Mesendoderm (in vitro differentiated cells): ENCODE data around the gene CTNS.

Experiments used
- DNase-seq: peaks from one replicate; pipeline ENCODE4 v3.0.0; 2013
- H2AK5ac ChIP-seq: 2 replicates; pipeline ENCODE4 v1.6.1; 2013; ENCODE audit warnings: low read length, inconsistent platforms
- H2BK120ac ChIP-seq: 2 replicates; pipeline ENCODE4 v1.6.1; 2013; ENCODE audit warnings: low read depth, mild to moderate bottlenecking, low read length, moderate library complexity, mixed read lengths
- H2BK15ac ChIP-seq: replicated peaks from 2 replicates; pipeline ENCODE4 v1.6.1; 2013; ENCODE audit warnings: low read depth, mild to moderate bottlenecking, moderate library complexity
- H2BK5ac ChIP-seq: 2 replicates; pipeline ENCODE4 v1.6.1; 2013; ENCODE audit warnings: low read length, inconsistent platforms
- H3K18ac ChIP-seq: 2 replicates; pipeline ENCODE4 v1.6.1; 2013; ENCODE audit warnings: mild to moderate bottlenecking, low read length, mixed read lengths
- H3K23ac ChIP-seq: one replicate; pipeline ENCODE4 v1.6.1; 2013; ENCODE audit warnings: low read length
- H3K27ac ChIP-seq: 2 replicates; pipeline ENCODE4 v1.5.1; 2013; ENCODE audit warnings: low read depth, mild to moderate bottlenecking, inconsistent platforms, low read length, moderate library complexity
- H3K27me3 ChIP-seq: 2 replicates; pipeline ENCODE4 v1.6.1; 2013; ENCODE audit warnings: low read length, control low read depth, mild to moderate bottlenecking, inconsistent platforms; ENCODE audit not compliant: insufficient read depth, poor library complexity
- H3K36me3 ChIP-seq: 2 replicates; pipeline ENCODE4 v1.6.1; 2013; ENCODE audit warnings: low read length, inconsistent platforms; ENCODE audit not compliant: control insufficient read depth, insufficient read depth
- H3K4ac ChIP-seq: one replicate; pipeline ENCODE4 v1.6.1; 2013; ENCODE audit warnings: low read depth, mild to moderate bottlenecking, low read length, moderate library complexity
- H3K4me1 ChIP-seq: 2 replicates; pipeline ENCODE4 v1.6.1; 2013; ENCODE audit warnings: low read depth, low read length, inconsistent platforms; ENCODE audit not compliant: control insufficient read depth
- H3K4me2 ChIP-seq: 2 replicates; pipeline ENCODE4 v1.6.1; 2013; ENCODE audit warnings: low read length
- H3K4me3 ChIP-seq: 2 replicates; pipeline ENCODE4 v1.5.1; 2013; ENCODE audit warnings: mild to moderate bottlenecking, low read length
- H3K56ac ChIP-seq: one replicate; pipeline ENCODE4 v1.6.1; 2013; ENCODE audit warnings: low read length
- H3K79me1 ChIP-seq: 2 replicates; pipeline ENCODE4 v1.6.1; 2013; ENCODE audit warnings: low read length, inconsistent platforms
- H3K79me2 ChIP-seq: 2 replicates; pipeline ENCODE4 v1.6.1; 2013; ENCODE audit warnings: mild to moderate bottlenecking, low read length; ENCODE audit not compliant: control insufficient read depth, insufficient read depth
- H3K9ac ChIP-seq: 2 replicates; pipeline ENCODE4 v1.6.1; 2013; ENCODE audit warnings: low read length, inconsistent platforms
- H4K5ac ChIP-seq: one replicate; pipeline ENCODE4 v1.6.1; 2013; ENCODE audit warnings: low read length
- H4K8ac ChIP-seq: one replicate; pipeline ENCODE4 v1.6.1; 2013; ENCODE audit warnings: low read depth, mild to moderate bottlenecking, control low read depth, low read length, moderate library complexity
- WGBS: extraction: QIAGEN DNeasy Blood & Tissue Kit; methylation state at CpG from one replicate; pipeline ENCODE4 v1.1.7; 2013; ENCODE audit warnings: low lambda C conversion rate, missing lambda C conversion rate; ENCODE audit not compliant: insufficient coverage; ENCODE audit errors: extremely low coverage; 5-methylcytosine and 5-hydroxymethylcytosine counted together

CTNS gene

GRCh38 chr17:3656755-3657587 is 20.4 kb downstream of the CTNS start:
- no peak overlapping the region for H3K4me2 ChIP-seq
- no peaks in the 10 kb centered on the region for H3K4me1 ChIP-seq
- no peak overlapping the region for H3K4ac ChIP-seq
- H2BK120ac ChIP-seq, result no peak overlapping the region
- no peak overlapping the region for H2AK5ac ChIP-seq
- no peak overlapping the region for H3K9ac ChIP-seq
- no peaks in the 10 kb centered on the region for H3K36me3 ChIP-seq
- H2BK5ac ChIP-seq, result no peak overlapping the region
- no peak overlapping the region for H2BK15ac ChIP-seq
- no peak overlapping the region for H4K5ac ChIP-seq
- H3K18ac ChIP-seq, result no peak overlapping the region
- WGBS, result no CpG with 5 or more reads among the region's 16 CpGs
- no peaks in the 10 kb centered on the region for H3K27me3 ChIP-seq
- H4K8ac ChIP-seq, result no peak overlapping the region
- H3K23ac ChIP-seq, result no peak overlapping the region
- DNase-seq, result no peak
- no peak overlapping the region for H3K56ac ChIP-seq
- H3K27ac ChIP-seq, result no peak overlapping the region
- H3K4me3 ChIP-seq, result no peak overlapping the region
- no peaks in the 10 kb centered on the region for H3K79me1 ChIP-seq
- H3K79me2 ChIP-seq, result no peaks in the 10 kb centered on the region

GRCh38 chr17:3657588-3657869 is 21.0 kb downstream of the CTNS start:
- no peak for DNase-seq
- H4K8ac ChIP-seq, result no peak overlapping the region
- no peak overlapping the region for H4K5ac ChIP-seq
- H3K4me3 ChIP-seq, result no peak overlapping the region
- H3K4me2 ChIP-seq, result no peak overlapping the region
- no peak overlapping the region for H2BK120ac ChIP-seq
- whole genome bisulfite sequencing, result no CpG with 5 or more reads among the region's 7 CpGs
- no peak overlapping the region for H3K18ac ChIP-seq
- H3K4me1 ChIP-seq, result no peaks in the 10 kb centered on the region
- H3K4ac ChIP-seq, result no peak overlapping the region
- no peak overlapping the region for H3K23ac ChIP-seq
- no peaks in the 10 kb centered on the region for H3K27me3 ChIP-seq
- H2BK5ac ChIP-seq, result no peak overlapping the region
- no peak overlapping the region for H2BK15ac ChIP-seq
- no peak overlapping the region for H3K56ac ChIP-seq
- no peak overlapping the region for H3K9ac ChIP-seq
- no peaks in the 10 kb centered on the region for H3K79me1 ChIP-seq
- no peak overlapping the region for H2AK5ac ChIP-seq
- H3K36me3 ChIP-seq, result no peaks in the 10 kb centered on the region
- no peaks in the 10 kb centered on the region for H3K79me2 ChIP-seq
- no peak overlapping the region for H3K27ac ChIP-seq

- Histone ChIP-seq H3K4me3 (no peak overlapping the region), H2BK120ac (no peak overlapping the region), H3K27ac (no peak overlapping the region), H3K4me2 (no peak overlapping the region), H2BK15ac (no peak overlapping the region), H3K18ac (no peak overlapping the region), H3K23ac (no peak overlapping the region), H3K27me3 (no peaks in the 10 kb centered on the region), H2BK5ac (no peak overlapping the region), H3K79me2 (no peaks in the 10 kb centered on the region), H4K5ac (no peak overlapping the region), H2AK5ac (no peak overlapping the region), H4K8ac (no peak overlapping the region), H3K56ac (no peak overlapping the region), H3K4me1 (no peaks in the 10 kb centered on the region), H3K9ac (no peak overlapping the region), H3K4ac (no peak overlapping the region), H3K79me1 (no peaks in the 10 kb centered on the region), H3K36me3 (no peaks in the 10 kb centered on the region)
- no peak for DNase-seq
- no CpG with 5 or more reads among the region's 42 CpGs for WGBS
Observed at GRCh38 chr17:3657874-3658783, 21.6 kb downstream of the CTNS start.

GRCh38 chr17:3658784-3659449 is 22.4 kb downstream of the CTNS start:
- DNase-seq, result no peak
- Histone ChIP-seq H3K18ac (no peak overlapping the region), H3K4ac (no peak overlapping the region), H3K27me3 (no peaks in the 10 kb centered on the region), H2AK5ac (no peak overlapping the region), H3K36me3 (no peaks in the 10 kb centered on the region), H3K27ac (no peak overlapping the region), H3K4me2 (no peak overlapping the region), H4K5ac (no peak overlapping the region), H3K9ac (no peak overlapping the region), H2BK15ac (no peak overlapping the region), H2BK120ac (no peak overlapping the region), H3K79me2 (no peaks in the 10 kb centered on the region), H3K4me3 (no peak overlapping the region), H3K79me1 (no peaks in the 10 kb centered on the region), H3K23ac (no peak overlapping the region), H3K56ac (no peak overlapping the region), H4K8ac (no peak overlapping the region), H3K4me1 (no peaks in the 10 kb centered on the region), H2BK5ac (no peak overlapping the region)
- no CpG with 5 or more reads among the region's 22 CpGs for WGBS

GRCh38 chr17:3659541-3660111 is 23.1 kb downstream of the CTNS start:
- no peak overlapping the region for H4K5ac ChIP-seq
- H2AK5ac ChIP-seq, result no peak overlapping the region
- H3K4me3 ChIP-seq, result no peak overlapping the region
- no peak overlapping the region for H4K8ac ChIP-seq
- no peak for DNase-seq
- H3K36me3 ChIP-seq, result no peaks in the 10 kb centered on the region
- no peak overlapping the region for H3K18ac ChIP-seq
- H2BK120ac ChIP-seq, result no peak overlapping the region
- WGBS, result no CpG with 5 or more reads among the region's 22 CpGs
- no peak overlapping the region for H3K23ac ChIP-seq
- no peaks in the 10 kb centered on the region for H3K4me1 ChIP-seq
- H3K27me3 ChIP-seq, result no peaks in the 10 kb centered on the region
- H3K4me2 ChIP-seq, result no peak overlapping the region
- no peak overlapping the region for H3K4ac ChIP-seq
- no peak overlapping the region for H2BK5ac ChIP-seq
- H3K27ac ChIP-seq, result no peak overlapping the region
- H2BK15ac ChIP-seq, result no peak overlapping the region
- H3K79me2 ChIP-seq, result no peaks in the 10 kb centered on the region
- no peaks in the 10 kb centered on the region for H3K79me1 ChIP-seq
- no peak overlapping the region for H3K56ac ChIP-seq
- H3K9ac ChIP-seq, result no peak overlapping the region
